ENCODE data around the gene SGCD. TPM values are rescaled to one million over a fixed set of nuclear protein-coding genes. Genes with fewer than 3 reads are reported as not detected.
A peak's percentile ranks its signal among the peaks of the same experiment; 100 is the strongest.

SGCD gene
- total and polyA plus RNA-seq, 2 of the 4 experiments (the other 2 are of a cell fraction) = 5.8 to 10.6 TPM

GRCh38 chr5:156498226-156498980, 171.4 kb downstream of the SGCD start:
- no peak overlapping the region for H2AK9ac ChIP-seq (replicated peaks; ENCODE audit: low read depth, low read length, poor library complexity)
- no peaks in the 10 kb centered on the region for H3K27me3 ChIP-seq (ENCODE audit: control insufficient read depth, insufficient read depth, low read length)
- H3K9me3 ChIP-seq (ENCODE audit: control insufficient read depth, insufficient read depth, low read length) = no peaks in the 10 kb centered on the region
- H3K79me1 ChIP-seq (ENCODE audit: low read depth in 1 of 2, low read length in 2 of 2) = no peaks in the 10 kb centered on the region; a peak in 1 of 4 replicates
- intact Hi-C loops (cut with micrococcal nuclease) = no loop called here
- no CpG with 5 or more reads among the region's 7 CpGs for whole genome bisulfite sequencing, 2 experiments (ENCODE audit: extremely low coverage in 2 of 2, insufficient read length in 1 of 2)
- no peak overlapping the region for H3K27ac ChIP-seq (ENCODE audit: insufficient read depth, low read length)
- ATAC-seq (ENCODE audit: low read depth) (no peak), DNase-seq (peak; percentile 72)
- H2AK5ac ChIP-seq (ENCODE audit: low read depth, low read length) = no peak overlapping the region
- in situ Hi-C loops (cut with MboI; ENCODE audit: low sequenced_read_pairs) = no loop called here
- no peaks in the 10 kb centered on the region for H3K36me3 ChIP-seq (ENCODE audit: control insufficient read depth, insufficient read depth, low read length)
- no peak for TF ChIP-seq MAZ (IDR thresholded peaks at IDR 0.05; ENCODE audit: borderline replicate concordance, low read depth, low read length)
- TF ChIP-seq ELK1 (IDR thresholded peaks at IDR 0.05; ENCODE audit: borderline replicate concordance, low read depth, low read length) = no peak
- no peak for TF ChIP-seq RFX5 (IDR thresholded peaks at IDR 0.05; ENCODE audit: low read depth, low read length)
- no peak for TF ChIP-seq USF2 (IDR thresholded peaks at IDR 0.05; ENCODE audit: low read depth, low read length)
- TF ChIP-seq MXI1 (IDR thresholded peaks at IDR 0.05; ENCODE audit: borderline replicate concordance, low read depth, low read length) = no peak
- no peak for TF ChIP-seq NFE2L2 (IDR thresholded peaks at IDR 0.05; ENCODE audit: low read depth, low read length)
- TF ChIP-seq MAFK (IDR thresholded peaks at IDR 0.05; ENCODE audit: low read depth, low read length) = no peak
- TF ChIP-seq CHD1 (IDR thresholded peaks at IDR 0.05; ENCODE audit: low read depth, low read length) = no peak
- no peak for TF ChIP-seq FOS (IDR thresholded peaks at IDR 0.05; ENCODE audit: low read depth, low read length)
- TF ChIP-seq RCOR1 (IDR thresholded peaks at IDR 0.05; ENCODE audit: insufficient replicate concordance, low read length) = no peak
- TF ChIP-seq POLR2A (IDR thresholded peaks at IDR 0.05; ENCODE audit: low read depth, low read length) = no peak
- TF ChIP-seq BHLHE40 (IDR thresholded peaks at IDR 0.05; ENCODE audit: low read depth, low read length) = no peak
- no peak for TF ChIP-seq RAD21 (IDR thresholded peaks at IDR 0.05; ENCODE audit: low read length)
- ChIA-PET POLR2A (ENCODE audit: unreplicated experiment) (no interaction called here), CTCF (interaction anchor here (0.6 to 0.7 kb wide), 3 partner anchors 13 to 331 kb away, joined by 3 to 8 read pairs (median 7); no protein-coding TSS in a partner anchor)
- no peak overlapping the region for H3K18ac ChIP-seq (ENCODE audit: low read depth, low read length)
- no peak overlapping the region for H3K9ac ChIP-seq (ENCODE audit: low read depth, low read length)
- no peak overlapping the region for H2AFZ ChIP-seq (replicated peaks; ENCODE audit: low read length, poor library complexity)
- no peak overlapping the region for H2BK120ac ChIP-seq (ENCODE audit: low read depth, low read length)
- no TSS peak for BruUV-seq (replicated peaks)
- H2BK20ac ChIP-seq (ENCODE audit: low read depth, low read length) = no peak overlapping the region; the same call in 1 of the 2 replicates
- H3K23ac ChIP-seq (ENCODE audit: low read depth, low read length) = no peak overlapping the region
- no peak overlapping the region for H2BK5ac ChIP-seq (ENCODE audit: low read depth, low read length, poor library complexity, severe bottlenecking)
- dilution Hi-C loops (cut with HindIII; ENCODE audit: low sequenced_read_pairs, unreplicated experiment) = no loop called here
- H2BK15ac ChIP-seq (ENCODE audit: low read depth, low read length) = 0 out of 3 replicates have a peak overlapping the region, but pooled peaks have one; percentile 44
- H3K56ac ChIP-seq (ENCODE audit: extremely low read depth, insufficient read depth, low read length) = no peak overlapping the region
- H4K91ac ChIP-seq (ENCODE audit: insufficient read depth, low read depth, low read length) = no peak overlapping the region
- H4K8ac ChIP-seq (ENCODE audit: low read depth in 2 of 2, low read length in 2 of 2) = no peak overlapping the region; a peak in 1 of 4 replicates
- H3K4me3 ChIP-seq (ENCODE audit: insufficient read depth, low read depth, low read length) = no peak overlapping the region
- H3K4me1 ChIP-seq (ENCODE audit: control insufficient read depth, insufficient read depth, low read length) = peaks cover 2% of the 10 kb centered on the region
- H3K14ac ChIP-seq (replicated peaks; ENCODE audit: low read depth, low read length) = no peak overlapping the region
- 0 out of 2 replicates have a peak, but pooled peaks cover 3% of the 10 kb centered on the region for H3K9me1 ChIP-seq (ENCODE audit: insufficient read depth, low read length)
- no peak overlapping the region for H3K4ac ChIP-seq (ENCODE audit: low read depth, low read length)
- no peaks in the 10 kb centered on the region for H4K20me1 ChIP-seq (ENCODE audit: insufficient read depth, low read length)
- H3K4me2 ChIP-seq (ENCODE audit: low read depth, low read length) = no peak overlapping the region
- no peak overlapping the region for H4K5ac ChIP-seq (ENCODE audit: low read depth, low read length)

All from IMR-90 (cell line).